Measurements from ENCODE around the gene ERP29. TPM values are rescaled to one million over a fixed set of nuclear protein-coding genes. Genes with fewer than 3 reads are reported as not detected.

Gene ERP29
- polyA plus RNA-seq, 1 donor (not counting 4 experiments of a cell fraction or from before 2014, with no cell fraction given) = 89.4 TPM

DNA sequence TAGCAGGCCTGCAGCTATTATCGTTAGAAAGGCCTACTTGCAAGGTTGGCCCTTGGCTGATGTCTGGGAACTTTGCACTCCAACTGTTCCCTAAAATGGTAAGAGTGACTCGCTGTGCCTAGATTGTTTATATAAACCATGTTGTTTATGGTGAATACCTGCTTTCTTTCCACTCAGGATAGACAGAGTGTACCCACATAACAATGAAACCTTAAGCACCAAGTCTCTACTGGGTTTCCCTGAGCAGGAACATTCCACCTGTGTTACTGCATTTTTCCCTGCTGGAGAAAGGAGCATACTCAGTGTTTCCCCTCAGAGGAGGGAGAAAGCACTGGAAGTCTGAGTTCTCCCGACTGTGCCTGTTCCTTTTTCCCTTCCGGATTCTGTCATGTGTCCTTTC is 32.8 kb downstream of the ERP29 start:
- Histone ChIP-seq H3K9me1 (ENCODE audit: control insufficient read depth, extremely low read depth, insufficient read depth, low read length) (no peaks in the 10 kb centered on the region), H3K4me3 (ENCODE audit: control insufficient read depth in 2 of 3, extremely low read depth in 1 of 3, insufficient read depth in 2 of 3, low read depth in 1 of 3, low read length in 3 of 3) (no peak overlapping the region), H3K4me1 (ENCODE audit: control insufficient read depth, extremely low read depth, insufficient read depth, low read length) (no peaks in the 10 kb centered on the region), H3K27me3 (ENCODE audit: control insufficient read depth, extremely low read depth, insufficient read depth, low read length) (no peaks in the 10 kb centered on the region), H3K9me3 (ENCODE audit: control insufficient read depth, low read depth, low read length) (no peaks in the 10 kb centered on the region), H3K36me3 (ENCODE audit: control insufficient read depth in 2 of 2, extremely low read depth in 1 of 2, insufficient read depth in 2 of 2, low read length in 2 of 2) (peaks cover 23 to 32% of the 10 kb centered on the region in 2 experiments), H4K20me1 (ENCODE audit: control insufficient read depth, extremely low read depth, insufficient read depth, low read length) (no peaks in the 10 kb centered on the region), H3K9ac (ENCODE audit: control insufficient read depth, extremely low read depth, insufficient read depth, low read length) (no peak overlapping the region), H3K27ac (ENCODE audit: control insufficient read depth, insufficient read depth, low read length) (no peak overlapping the region), H2AFZ (ENCODE audit: control insufficient read depth, low read length) (no peak overlapping the region), H3K4me2 (ENCODE audit: control insufficient read depth, extremely low read depth, insufficient read depth, low read depth, low read length) (no peak overlapping the region), H3K79me2 (ENCODE audit: control insufficient read depth, insufficient read depth, low read length) (no peaks in the 10 kb centered on the region)
- dilution Hi-C loops (cut with MboI; ENCODE audit: extremely low pct_ligation_motif_present, low sequenced_read_pairs) = no loop called here
- FAIRE-seq (no peak), DNase-seq (ENCODE audit: low read depth, low spot score) (no peak)
- TF ChIP-seq, protein P1, sequence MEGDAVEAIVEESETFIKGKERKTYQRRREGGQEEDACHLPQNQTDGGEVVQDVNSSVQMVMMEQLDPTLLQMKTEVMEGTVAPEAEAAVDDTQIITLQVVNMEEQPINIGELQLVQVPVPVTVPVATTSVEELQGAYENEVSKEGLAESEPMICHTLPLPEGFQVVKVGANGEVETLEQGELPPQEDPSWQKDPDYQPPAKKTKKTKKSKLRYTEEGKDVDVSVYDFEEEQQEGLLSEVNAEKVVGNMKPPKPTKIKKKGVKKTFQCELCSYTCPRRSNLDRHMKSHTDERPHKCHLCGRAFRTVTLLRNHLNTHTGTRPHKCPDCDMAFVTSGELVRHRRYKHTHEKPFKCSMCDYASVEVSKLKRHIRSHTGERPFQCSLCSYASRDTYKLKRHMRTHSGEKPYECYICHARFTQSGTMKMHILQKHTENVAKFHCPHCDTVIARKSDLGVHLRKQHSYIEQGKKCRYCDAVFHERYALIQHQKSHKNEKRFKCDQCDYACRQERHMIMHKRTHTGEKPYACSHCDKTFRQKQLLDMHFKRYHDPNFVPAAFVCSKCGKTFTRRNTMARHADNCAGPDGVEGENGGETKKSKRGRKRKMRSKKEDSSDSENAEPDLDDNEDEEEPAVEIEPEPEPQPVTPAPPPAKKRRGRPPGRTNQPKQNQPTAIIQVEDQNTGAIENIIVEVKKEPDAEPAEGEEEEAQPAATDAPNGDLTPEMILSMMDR (optimal IDR thresholded peaks at IDR 0.05 in 1 of 3, IDR thresholded peaks at IDR 0.05 in 1 of 3, conservative IDR thresholded peaks at IDR 0.05 in 1 of 3; ENCODE audit: extremely low read depth in 1 of 3, insufficient read depth in 2 of 3, low read length in 3 of 3) = no peak
- TF ChIP-seq EZH2 (IDR thresholded peaks at IDR 0.05; ENCODE audit: low read length) = no peak

DNA sequence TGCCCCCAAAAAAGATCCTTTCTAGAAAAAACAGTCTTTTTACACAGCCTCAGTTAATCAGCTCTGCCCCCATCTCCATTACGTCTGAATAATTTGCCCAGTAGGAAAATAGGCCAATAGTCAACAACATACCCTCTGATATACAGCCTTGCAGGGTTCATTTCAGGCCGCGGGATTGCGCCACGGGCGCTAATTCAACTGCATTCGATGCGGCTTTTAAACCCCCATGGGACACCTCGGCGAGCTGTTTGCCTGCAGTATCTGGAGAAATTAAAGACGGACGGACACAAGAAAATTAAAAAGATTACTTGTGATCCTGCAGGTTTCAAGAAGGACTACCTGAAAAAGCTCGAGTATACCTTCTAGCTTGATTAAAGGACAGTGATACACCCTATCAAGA is 36.1 kb downstream of the ERP29 start:
- TF ChIP-seq EZH2 (IDR thresholded peaks at IDR 0.05; ENCODE audit: low read length) = no peak
- TF ChIP-seq, protein P1 (optimal IDR thresholded peaks at IDR 0.05 in 1 of 3, IDR thresholded peaks at IDR 0.05 in 1 of 3, conservative IDR thresholded peaks at IDR 0.05 in 1 of 3; ENCODE audit: extremely low read depth in 1 of 3, insufficient read depth in 2 of 3, low read length in 3 of 3) = no peak
- Histone ChIP-seq H3K27me3 (ENCODE audit: control insufficient read depth, extremely low read depth, insufficient read depth, low read length) (no peaks in the 10 kb centered on the region), H3K4me3 (ENCODE audit: control insufficient read depth in 2 of 3, extremely low read depth in 1 of 3, insufficient read depth in 2 of 3, low read depth in 1 of 3, low read length in 3 of 3) (no peak overlapping the region), H3K4me1 (ENCODE audit: control insufficient read depth, extremely low read depth, insufficient read depth, low read length) (no peaks in the 10 kb centered on the region), H3K79me2 (ENCODE audit: control insufficient read depth, insufficient read depth, low read length) (peaks cover 5% of the 10 kb centered on the region), H3K9ac (ENCODE audit: control insufficient read depth, extremely low read depth, insufficient read depth, low read length) (no peak overlapping the region), H3K9me1 (ENCODE audit: control insufficient read depth, extremely low read depth, insufficient read depth, low read length) (no peaks in the 10 kb centered on the region), H3K27ac (ENCODE audit: control insufficient read depth, insufficient read depth, low read length) (no peak overlapping the region), H3K36me3 (ENCODE audit: control insufficient read depth in 2 of 2, extremely low read depth in 1 of 2, insufficient read depth in 2 of 2, low read length in 2 of 2) (peaks cover 24 to 28% of the 10 kb centered on the region in 2 experiments), H3K9me3 (ENCODE audit: control insufficient read depth, low read depth, low read length) (no peaks in the 10 kb centered on the region), H4K20me1 (ENCODE audit: control insufficient read depth, extremely low read depth, insufficient read depth, low read length) (no peaks in the 10 kb centered on the region), H3K4me2 (ENCODE audit: control insufficient read depth, extremely low read depth, insufficient read depth, low read depth, low read length) (no peak overlapping the region), H2AFZ (ENCODE audit: control insufficient read depth, low read length) (no peak overlapping the region)
- dilution Hi-C loops (cut with MboI; ENCODE audit: extremely low pct_ligation_motif_present, low sequenced_read_pairs) = no loop called here
- DNase-seq (ENCODE audit: low read depth, low spot score) = no peak
- FAIRE-seq = no peak
